HG03280 (cell line): ENCODE data around the gene JMJD4.
"Not testable (repeated sequence)": the region's sequence is repeated elsewhere in the genome, so short reads cannot be mapped to it uniquely, and the experiment has no call there.

Experiments used
- ATAC-seq: cut with Tn5 transposase; IDR thresholded peaks from one replicate; pipeline ENCODE4 v1.9.1; 2021; ENCODE audit warnings: mild to moderate bottlenecking, moderate library complexity; ENCODE audit not compliant: unreplicated experiment

JMJD4 gene

GRCh38 chr1:227733751-227734545 is 1.2 kb downstream of the JMJD4 start:
- ATAC-seq = no peak

GRCh38 chr1:227733309-227733705 is 1.8 kb downstream of the JMJD4 start:
- ATAC-seq = no peak

- ATAC-seq = no peak
Observed at GRCh38 chr1:227732586-227733308, 2.4 kb downstream of the JMJD4 start.

DNA sequence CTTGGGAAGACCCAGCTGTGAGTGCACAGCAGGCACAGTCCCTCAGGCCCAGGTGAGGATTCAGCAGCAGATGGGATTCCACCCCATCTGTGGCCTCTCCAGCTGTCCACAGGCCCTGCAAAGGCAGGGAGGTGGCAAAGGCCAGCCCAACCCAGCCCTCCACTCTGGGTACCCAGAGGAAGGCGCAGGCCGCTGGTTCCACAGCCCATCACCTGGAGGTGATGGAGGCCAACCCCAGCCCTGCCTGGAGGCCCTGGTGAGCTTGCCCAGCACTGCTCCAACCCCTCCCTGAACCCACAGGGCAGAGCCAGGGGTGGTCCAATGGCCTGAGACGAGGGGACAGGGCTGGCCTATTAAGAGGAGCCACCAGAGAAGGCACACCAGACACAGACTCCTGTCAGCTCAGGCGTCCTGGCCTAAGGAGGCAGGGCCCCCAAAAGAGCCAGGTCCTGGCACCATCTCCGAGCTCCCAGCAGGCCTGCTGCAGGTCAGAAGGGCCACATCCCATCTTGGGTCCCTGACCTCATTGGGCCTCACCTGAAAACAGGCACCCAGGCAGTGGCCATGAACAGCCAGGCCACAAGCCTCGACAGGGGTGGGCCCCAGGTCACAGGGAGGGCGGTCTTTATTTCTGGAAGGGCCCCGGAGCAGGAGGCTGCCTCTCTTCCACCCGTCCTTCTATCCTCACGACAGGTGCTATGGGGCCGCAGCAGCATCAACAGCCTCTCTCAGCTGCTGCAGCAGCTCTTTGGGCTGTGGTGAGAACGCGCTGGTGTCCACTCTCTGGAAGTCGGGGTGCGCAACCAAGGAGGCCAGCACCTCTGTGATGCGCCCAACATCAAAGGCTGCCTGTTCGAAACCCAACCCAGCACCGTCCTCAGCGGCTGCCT is 3.2 kb downstream of the JMJD4 start:
- ATAC-seq = no peak

GRCh38 chr1:227731241-227731677 is 3.8 kb downstream of the JMJD4 start:
- ATAC-seq = no peak

DNA sequence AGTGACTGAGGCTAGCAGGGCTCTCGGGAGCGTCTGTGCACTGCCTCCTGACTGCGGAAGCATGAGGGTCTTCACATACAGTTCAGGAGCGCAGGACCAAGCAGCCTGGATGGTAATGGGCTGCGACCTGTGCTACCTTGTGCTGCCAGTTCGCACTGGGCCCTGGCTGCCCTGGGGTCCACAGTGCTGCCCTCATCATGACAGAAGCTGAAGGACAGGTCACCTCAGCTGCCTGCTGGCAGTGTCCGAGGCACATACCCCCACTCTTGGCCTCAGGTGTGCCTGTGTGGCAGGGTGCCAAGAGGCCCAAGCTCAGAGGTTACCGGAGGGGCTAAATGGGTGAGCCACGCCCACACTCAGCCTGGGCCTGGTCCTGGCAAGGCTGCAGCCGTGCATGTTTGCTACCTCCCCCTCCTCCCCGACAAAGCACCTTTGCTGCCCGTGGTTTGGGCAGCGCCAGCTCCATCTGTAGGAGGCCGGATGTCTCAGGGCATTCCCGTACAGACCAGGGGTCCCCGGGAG is 4.4 kb downstream of the JMJD4 start:
- ATAC-seq = no peak

- ATAC-seq = no peak
Observed at GRCh38 chr1:227729881-227730629, 5.0 kb downstream of the JMJD4 start.

- ATAC-seq = no peak
Observed at GRCh38 chr1:227729144-227729880, 5.8 kb downstream of the JMJD4 start.

GRCh38 chr1:227728892-227729143 is 6.3 kb downstream of the JMJD4 start:
- ATAC-seq = no peak

GRCh38 chr1:227728059-227728891 is 6.8 kb downstream of the JMJD4 start:
- peak; percentile 42 for ATAC-seq

GRCh38 chr1:227726924-227727599 is 8.0 kb downstream of the JMJD4 start:
- no peak for ATAC-seq

DNA sequence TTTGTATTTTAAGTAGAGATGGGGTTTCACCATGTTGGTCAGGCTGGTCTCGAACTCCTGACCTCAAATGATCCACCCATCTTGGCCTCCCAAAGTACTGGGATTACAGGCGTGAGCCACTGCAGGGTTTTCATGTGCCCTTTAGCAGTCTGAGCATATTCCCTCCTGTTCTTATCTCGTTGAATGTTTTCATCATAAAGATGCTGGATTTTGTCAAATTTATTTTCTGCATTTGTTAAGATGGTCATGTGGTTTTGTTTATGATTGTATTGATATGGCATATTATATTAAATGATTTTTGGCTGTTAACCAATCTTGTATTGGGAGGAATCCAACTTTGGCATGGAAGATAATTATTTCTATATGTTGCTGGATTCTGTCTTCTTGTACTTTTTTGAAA is 8.8 kb downstream of the JMJD4 start:
- ATAC-seq = no peak

- no peak for ATAC-seq
Observed at GRCh38 chr1:227725046-227725445, 10.1 kb downstream of the JMJD4 start.

DNA sequence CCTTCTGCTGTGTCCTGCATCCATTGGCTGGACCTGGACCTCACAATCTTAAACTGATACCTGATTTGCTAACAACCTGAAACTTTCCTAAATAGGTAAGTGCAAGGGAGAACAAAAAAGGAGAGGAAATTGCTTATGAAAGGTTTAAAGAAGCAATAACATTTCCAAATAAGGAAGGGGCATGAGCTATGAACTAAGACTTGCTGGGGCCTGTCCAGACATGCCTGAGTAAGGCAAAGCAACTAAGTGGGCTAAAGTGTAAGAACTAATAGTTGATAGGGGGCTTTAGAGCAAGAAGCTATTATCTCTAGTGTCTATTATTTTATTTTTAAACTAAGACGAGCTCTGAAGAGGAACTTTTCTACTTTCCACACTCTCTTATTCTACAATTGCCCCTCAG is 11.6 kb downstream of the JMJD4 start:
- ATAC-seq = no peak

GRCh38 chr1:227718932-227719331 is 16.2 kb downstream of the JMJD4 start:
- ATAC-seq = no peak

DNA sequence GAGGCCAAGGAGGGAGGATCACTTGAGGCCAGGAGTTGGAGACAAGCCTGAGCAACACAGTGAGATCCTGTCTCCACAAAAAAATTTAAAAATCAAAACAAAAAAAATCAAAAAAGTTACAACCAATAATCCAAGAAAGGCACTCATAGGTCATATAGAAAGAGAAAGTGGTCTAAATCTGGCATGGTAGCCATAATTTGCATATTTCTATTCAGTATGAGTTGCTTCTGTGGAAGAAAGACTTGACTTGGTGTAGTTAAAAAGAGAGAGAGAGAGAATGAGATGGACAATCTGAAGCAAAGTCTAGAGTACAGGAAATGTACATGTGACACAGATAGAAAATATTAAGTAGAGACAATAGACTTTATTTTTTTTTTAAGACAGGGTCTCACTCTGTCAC is 22.5 kb downstream of the JMJD4 start:
- no peak for ATAC-seq

DNA sequence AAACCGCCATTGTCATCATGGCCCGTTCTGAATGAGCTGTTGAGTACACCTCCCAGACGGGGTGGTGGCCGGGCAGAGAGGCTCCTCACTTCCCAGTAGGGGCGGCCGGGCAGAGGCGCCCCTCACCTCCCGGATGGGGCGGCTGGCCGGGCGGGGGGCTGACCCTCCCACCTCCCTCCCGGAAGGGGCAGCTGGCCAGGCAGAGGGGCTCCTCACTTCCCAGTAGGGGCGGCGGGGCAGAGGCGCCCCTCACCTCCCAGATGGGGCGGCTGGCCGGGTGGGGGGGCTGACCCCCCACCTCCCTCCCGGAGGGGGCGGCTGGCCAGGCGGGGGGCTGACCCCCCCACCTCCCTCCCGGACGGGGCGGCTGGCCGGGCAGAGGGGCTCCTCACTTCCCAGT is 24.6 kb downstream of the JMJD4 start:
- ATAC-seq = not testable (repeated sequence)

DNA sequence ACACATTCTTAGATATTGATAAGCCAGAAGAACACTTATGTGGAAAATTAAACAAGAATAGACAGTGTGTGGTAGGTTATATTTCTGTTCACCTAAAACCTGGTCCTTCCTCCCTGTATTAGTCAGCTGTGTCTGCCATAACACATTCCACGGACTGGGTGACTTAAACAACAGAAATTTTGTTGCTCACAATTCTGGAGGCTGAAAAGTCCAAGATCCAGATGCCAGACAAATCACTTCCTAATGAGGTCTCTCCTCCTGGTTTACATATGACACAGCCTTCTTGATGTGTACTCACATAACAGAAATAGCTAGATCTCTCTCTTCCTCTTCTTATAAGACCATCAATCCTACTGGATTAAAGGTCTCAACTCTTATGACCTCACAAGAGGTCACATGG is 25.7 kb downstream of the JMJD4 start:
- ATAC-seq = no peak

DNA sequence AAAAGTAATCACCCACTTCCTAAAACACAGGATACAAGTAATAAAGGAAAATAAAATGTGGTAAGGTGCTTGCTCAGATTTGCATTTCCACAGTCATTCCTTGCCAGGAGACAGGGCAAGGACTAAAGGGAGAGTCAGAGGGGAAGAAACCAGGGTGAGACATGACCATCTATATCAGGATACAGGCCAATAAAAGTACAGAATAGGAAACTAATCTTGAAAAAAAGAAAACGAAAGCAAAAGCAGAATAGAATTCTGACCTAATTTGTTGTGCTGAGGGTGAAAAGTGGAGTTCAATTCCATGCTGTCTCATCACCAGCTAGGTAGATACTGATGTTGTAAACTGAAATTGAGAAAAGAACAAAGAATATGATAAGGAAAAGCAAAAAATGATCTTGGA is 27.3 kb downstream of the JMJD4 start:
- no peak for ATAC-seq
